OCI-LY1 (cell line): ENCODE results near the gene GBE1.

Experiments
- CTCF ChIP-seq: fragments of 200-600 bp; sonication (generic), shearing (Covaris generic); IDR thresholded peaks from 2 replicates; pipeline ENCODE4 v1.5.1; 2017; ENCODE audit warnings: mild to moderate bottlenecking, antibody characterized with exemption, low read length, moderate library complexity, mixed read lengths
- EZH2 ChIP-seq: fragments of 200-600 bp; sonication (generic), shearing (Covaris generic); IDR thresholded peaks from 2 replicates; pipeline ENCODE4 v1.8.0; 2017; ENCODE audit warnings: borderline replicate concordance, mixed run types, mild to moderate bottlenecking, antibody characterized with exemption, low read length, moderate library complexity, mixed read lengths

DNA sequence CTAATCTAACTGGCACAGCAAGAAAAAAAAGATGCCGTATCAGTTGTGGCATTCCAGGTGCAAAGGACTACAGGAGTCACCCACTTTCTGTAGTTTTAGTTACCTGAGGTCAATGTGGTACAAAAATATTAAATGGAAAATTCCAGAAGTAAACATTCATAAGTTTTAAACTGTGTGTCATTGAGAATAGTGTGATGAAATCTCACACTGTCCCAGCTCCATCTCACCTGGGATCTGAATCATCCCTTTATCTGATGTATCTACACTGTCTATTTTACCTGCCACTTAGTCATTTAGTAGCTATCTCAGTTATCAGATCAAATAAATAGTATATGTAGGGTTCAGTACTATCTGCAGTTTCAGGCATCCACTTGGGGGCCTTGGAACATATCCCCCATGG is 26.7 kb downstream of the GBE1 start:
- TF ChIP-seq CTCF (no peak), EZH2 (no peak)
